DOHH2 (cell line): ENCODE measurements around the gene ZNF418.

Experiments
- H3F3A ChIP-seq: fragments of 200-600 bp; sonication (generic), shearing (Covaris generic); 2 replicates; pipeline ENCODE4 v1.6.0; 2016; ENCODE audit warnings: antibody characterized with exemption, mild to moderate bottlenecking; ENCODE audit not compliant: control insufficient read depth, insufficient read depth
- H3K27ac ChIP-seq: fragments of 200-600 bp; sonication (generic); 2 replicates; pipeline ENCODE4 v1.5.1; 2014; ENCODE audit warnings: low read depth, mild to moderate bottlenecking, low read length, moderate library complexity
- H3K27me3 ChIP-seq: fragments of 200-600 bp; sonication (generic); 2 replicates; pipeline ENCODE4 v1.6.1; 2014; ENCODE audit warnings: mild to moderate bottlenecking, low read length, mixed read lengths; ENCODE audit not compliant: control insufficient read depth
- H3K36me3 ChIP-seq: fragments of 200-600 bp; sonication (generic); 2 replicates; pipeline ENCODE4 v1.6.1; 2014; ENCODE audit warnings: mild to moderate bottlenecking, low read length, moderate library complexity, mixed read lengths; ENCODE audit not compliant: control insufficient read depth
- H3K4me1 ChIP-seq: fragments of 200-600 bp; sonication (generic); 2 replicates; pipeline ENCODE4 v1.6.1; 2014; ENCODE audit warnings: mild to moderate bottlenecking, low read length, mixed read lengths; ENCODE audit not compliant: control insufficient read depth
- H3K4me2 ChIP-seq: fragments of 200-600 bp; sonication (generic); 2 replicates; pipeline ENCODE4 v1.6.0; 2014; ENCODE audit warnings: mild to moderate bottlenecking, low read length, moderate library complexity
- H3K4me3 ChIP-seq: fragments of 200-600 bp; sonication (generic); 2 replicates; pipeline ENCODE4 v1.5.1; 2014; ENCODE audit warnings: mild to moderate bottlenecking, low read length, mixed read lengths
- H3K79me2 ChIP-seq: fragments of 200-600 bp; sonication (generic); 2 replicates; pipeline ENCODE4 v1.6.1; 2014; ENCODE audit warnings: mild to moderate bottlenecking, low read length, mixed read lengths; ENCODE audit not compliant: control insufficient read depth
- H3K9me2 ChIP-seq: fragments of 200-600 bp; sonication (generic); replicated peaks from 2 replicates; pipeline ENCODE4 v1.6.1; 2014; ENCODE audit warnings: mild to moderate bottlenecking, low read length, mixed read lengths; ENCODE audit not compliant: control insufficient read depth
- H3K9me3 ChIP-seq: fragments of 200-600 bp; sonication (generic); 2 replicates; pipeline ENCODE4 v1.6.1; 2014; ENCODE audit warnings: antibody characterized with exemption, low read length, mixed read lengths; ENCODE audit not compliant: control insufficient read depth, insufficient read depth
- H4K20me1 ChIP-seq: fragments of 200-600 bp; sonication (generic); 2 replicates; pipeline ENCODE4 v1.6.0; 2014; ENCODE audit warnings: low read depth, mild to moderate bottlenecking, antibody characterized with exemption, low read length, moderate library complexity; ENCODE audit not compliant: control insufficient read depth, insufficient read depth
- EZH2phosphoT487 ChIP-seq: fragments of 200-600 bp; sonication (generic); IDR thresholded peaks from 2 replicates; pipeline ENCODE4 v1.6.1; 2017; ENCODE audit warnings: borderline replicate concordance, mild to moderate bottlenecking, antibody characterized with exemption, low read length, moderate library complexity, mixed read lengths
- TF ChIP-seq, protein P1 (sequence below): fragments of 200-600 bp; sonication (generic); IDR thresholded peaks from one replicate; pipeline ENCODE4 v1.5.1; 2014; ENCODE audit warnings: antibody characterized with exemption, mild to moderate bottlenecking, low read depth, low read length; ENCODE audit not compliant: poor library complexity, severe bottlenecking

ZNF418 gene

DNA sequence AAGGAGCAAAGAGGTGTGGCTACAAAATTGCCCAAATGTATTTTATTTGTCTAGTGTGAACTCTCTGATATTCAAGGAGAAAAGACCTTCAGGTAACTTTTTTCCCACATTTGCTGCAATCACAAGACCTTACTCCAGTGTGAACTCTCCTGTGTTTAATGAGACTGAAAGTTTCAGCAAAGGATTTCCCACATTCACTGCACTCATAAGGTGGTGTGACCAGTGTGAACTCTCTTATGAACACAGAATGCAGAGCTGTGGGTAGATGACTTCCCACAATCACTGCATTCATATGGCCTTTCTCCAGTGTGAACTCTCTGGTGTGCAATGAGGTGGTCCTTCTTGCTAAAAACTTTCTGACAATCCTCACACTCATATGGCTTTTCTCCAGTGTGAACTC lies 62.8 kb downstream of the ZNF418 start:
- Histone ChIP-seq H3K79me2 (no peaks in the 10 kb centered on the region), H4K20me1 (no peaks in the 10 kb centered on the region), H3K4me1 (no peaks in the 10 kb centered on the region), H3K9me3 (peaks cover 15% of the 10 kb centered on the region; the same call in 1 of the 2 replicates), H3K4me2 (no peak overlapping the region), H3K9me2 (no peaks in the 10 kb centered on the region), H3K36me3 (peaks cover 11% of the 10 kb centered on the region), H3K27ac (no peak overlapping the region), H3K4me3 (no peak overlapping the region), H3F3A (no peaks in the 10 kb centered on the region), H3K27me3 (no peaks in the 10 kb centered on the region)
- no peak for TF ChIP-seq EZH2phosphoT487
- TF ChIP-seq, protein P1, sequence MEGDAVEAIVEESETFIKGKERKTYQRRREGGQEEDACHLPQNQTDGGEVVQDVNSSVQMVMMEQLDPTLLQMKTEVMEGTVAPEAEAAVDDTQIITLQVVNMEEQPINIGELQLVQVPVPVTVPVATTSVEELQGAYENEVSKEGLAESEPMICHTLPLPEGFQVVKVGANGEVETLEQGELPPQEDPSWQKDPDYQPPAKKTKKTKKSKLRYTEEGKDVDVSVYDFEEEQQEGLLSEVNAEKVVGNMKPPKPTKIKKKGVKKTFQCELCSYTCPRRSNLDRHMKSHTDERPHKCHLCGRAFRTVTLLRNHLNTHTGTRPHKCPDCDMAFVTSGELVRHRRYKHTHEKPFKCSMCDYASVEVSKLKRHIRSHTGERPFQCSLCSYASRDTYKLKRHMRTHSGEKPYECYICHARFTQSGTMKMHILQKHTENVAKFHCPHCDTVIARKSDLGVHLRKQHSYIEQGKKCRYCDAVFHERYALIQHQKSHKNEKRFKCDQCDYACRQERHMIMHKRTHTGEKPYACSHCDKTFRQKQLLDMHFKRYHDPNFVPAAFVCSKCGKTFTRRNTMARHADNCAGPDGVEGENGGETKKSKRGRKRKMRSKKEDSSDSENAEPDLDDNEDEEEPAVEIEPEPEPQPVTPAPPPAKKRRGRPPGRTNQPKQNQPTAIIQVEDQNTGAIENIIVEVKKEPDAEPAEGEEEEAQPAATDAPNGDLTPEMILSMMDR = no peak
